ENCODE results near the gene PARD6G. TPM values are rescaled to one million over a fixed set of nuclear protein-coding genes. Genes with fewer than 3 reads are reported as not detected.

Gene PARD6G
- total RNA-seq, 3 donors from 2014 or later = 1.9 to 14.4 (median 13.8) TPM

- no peak for DNase-seq (ENCODE audit: low spot score in 2 of 2)
Observed at GRCh38 chr18:80136679-80137078, 110.6 kb downstream of the PARD6G start.

GRCh38 chr18:80135136-80135535 is 112.2 kb downstream of the PARD6G start:
- no peaks in the 10 kb centered on the region for H3K27me3 ChIP-seq
- intact Hi-C loops (cut with DNase I; ENCODE audit: low total_unique reads) = no loop called here
- H3K9me3 ChIP-seq = no peaks in the 10 kb centered on the region
- TF ChIP-seq, protein P1, sequence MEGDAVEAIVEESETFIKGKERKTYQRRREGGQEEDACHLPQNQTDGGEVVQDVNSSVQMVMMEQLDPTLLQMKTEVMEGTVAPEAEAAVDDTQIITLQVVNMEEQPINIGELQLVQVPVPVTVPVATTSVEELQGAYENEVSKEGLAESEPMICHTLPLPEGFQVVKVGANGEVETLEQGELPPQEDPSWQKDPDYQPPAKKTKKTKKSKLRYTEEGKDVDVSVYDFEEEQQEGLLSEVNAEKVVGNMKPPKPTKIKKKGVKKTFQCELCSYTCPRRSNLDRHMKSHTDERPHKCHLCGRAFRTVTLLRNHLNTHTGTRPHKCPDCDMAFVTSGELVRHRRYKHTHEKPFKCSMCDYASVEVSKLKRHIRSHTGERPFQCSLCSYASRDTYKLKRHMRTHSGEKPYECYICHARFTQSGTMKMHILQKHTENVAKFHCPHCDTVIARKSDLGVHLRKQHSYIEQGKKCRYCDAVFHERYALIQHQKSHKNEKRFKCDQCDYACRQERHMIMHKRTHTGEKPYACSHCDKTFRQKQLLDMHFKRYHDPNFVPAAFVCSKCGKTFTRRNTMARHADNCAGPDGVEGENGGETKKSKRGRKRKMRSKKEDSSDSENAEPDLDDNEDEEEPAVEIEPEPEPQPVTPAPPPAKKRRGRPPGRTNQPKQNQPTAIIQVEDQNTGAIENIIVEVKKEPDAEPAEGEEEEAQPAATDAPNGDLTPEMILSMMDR (IDR thresholded peaks at IDR 0.05) = no peak
- TF ChIP-seq POLR2AphosphoS5 (IDR thresholded peaks at IDR 0.05) = no peak
- TF ChIP-seq POLR2A (IDR thresholded peaks at IDR 0.05) = no peak
- no peak overlapping the region for H3K4me3 ChIP-seq
- no peak overlapping the region for H3K27ac ChIP-seq
- H3K36me3 ChIP-seq = no peaks in the 10 kb centered on the region
- no peaks in the 10 kb centered on the region for H3K4me1 ChIP-seq
- no peak for DNase-seq (ENCODE audit: low spot score in 2 of 2)

More at GRCh38 chr18:80136679-80137078, 110.6 kb downstream of the PARD6G start:
- intact Hi-C loops (cut with DNase I; ENCODE audit: low total_unique reads) = no loop called here
- TF ChIP-seq, protein P1 (IDR thresholded peaks at IDR 0.05) = no peak
- TF ChIP-seq POLR2A (IDR thresholded peaks at IDR 0.05) (no peak), POLR2AphosphoS5 (IDR thresholded peaks at IDR 0.05) (no peak)
- Histone ChIP-seq H3K4me1 (no peaks in the 10 kb centered on the region), H3K36me3 (no peaks in the 10 kb centered on the region), H3K9me3 (no peaks in the 10 kb centered on the region), H3K4me3 (no peak overlapping the region), H3K27ac (no peak overlapping the region), H3K27me3 (no peaks in the 10 kb centered on the region)

GRCh38 chr18:80133124-80133523 is 114.2 kb downstream of the PARD6G start:
- TF ChIP-seq, protein P1 (IDR thresholded peaks at IDR 0.05) = no peak
- no peak for TF ChIP-seq POLR2AphosphoS5 (IDR thresholded peaks at IDR 0.05)
- no peak for TF ChIP-seq POLR2A (IDR thresholded peaks at IDR 0.05)
- intact Hi-C loops (cut with DNase I; ENCODE audit: low total_unique reads) = no loop called here
- no peak for DNase-seq (ENCODE audit: low spot score in 2 of 2)
- Histone ChIP-seq H3K27me3 (no peaks in the 10 kb centered on the region), H3K4me1 (no peaks in the 10 kb centered on the region), H3K4me3 (no peak overlapping the region), H3K27ac (no peak overlapping the region), H3K36me3 (no peaks in the 10 kb centered on the region), H3K9me3 (no peaks in the 10 kb centered on the region)

- Histone ChIP-seq H3K36me3 (no peaks in the 10 kb centered on the region), H3K9me3 (no peaks in the 10 kb centered on the region), H3K27ac (no peak overlapping the region), H3K4me1 (no peaks in the 10 kb centered on the region), H3K4me3 (no peak overlapping the region), H3K27me3 (no peaks in the 10 kb centered on the region)
- intact Hi-C loops (cut with DNase I; ENCODE audit: low total_unique reads) = no loop called here
- TF ChIP-seq, protein P1 (IDR thresholded peaks at IDR 0.05) = no peak
- TF ChIP-seq POLR2AphosphoS5 (IDR thresholded peaks at IDR 0.05) = no peak
- TF ChIP-seq POLR2A (IDR thresholded peaks at IDR 0.05) = no peak
- DNase-seq (ENCODE audit: low spot score in 2 of 2) = no peak
Observed at GRCh38 chr18:80132180-80132812, 115.0 kb downstream of the PARD6G start.

DNA sequence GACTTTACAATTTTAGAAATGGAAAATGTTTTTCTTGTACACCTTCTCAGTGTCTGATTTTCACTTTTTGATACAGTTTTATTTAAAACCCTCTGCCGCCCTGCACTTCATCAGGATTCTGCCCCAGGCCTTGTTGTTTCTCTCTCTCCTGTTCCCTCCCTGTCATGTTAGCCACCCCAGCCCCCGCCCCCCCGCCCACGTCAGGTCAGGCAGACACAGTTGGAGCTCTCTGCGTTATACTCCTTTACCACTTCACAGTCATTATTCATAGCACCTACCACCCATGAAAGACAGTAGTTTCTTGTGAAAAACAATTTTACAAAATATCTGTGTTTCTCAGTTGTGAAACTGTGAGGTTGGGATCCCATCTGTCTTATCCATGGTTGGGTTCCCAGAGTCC is 116.8 kb downstream of the PARD6G start:
- no peaks in the 10 kb centered on the region for H3K4me1 ChIP-seq
- H3K9me3 ChIP-seq = no peaks in the 10 kb centered on the region
- DNase-seq (ENCODE audit: low spot score in 2 of 2) = no peak
- H3K27me3 ChIP-seq = no peaks in the 10 kb centered on the region
- intact Hi-C loops (cut with DNase I; ENCODE audit: low total_unique reads) = no loop called here
- no peak for TF ChIP-seq POLR2AphosphoS5 (IDR thresholded peaks at IDR 0.05)
- no peak for TF ChIP-seq POLR2A (IDR thresholded peaks at IDR 0.05)
- TF ChIP-seq, protein P1 (IDR thresholded peaks at IDR 0.05) = no peak
- no peak overlapping the region for H3K4me3 ChIP-seq
- H3K36me3 ChIP-seq = no peaks in the 10 kb centered on the region
- H3K27ac ChIP-seq = no peak overlapping the region
